Activated T-helper 2 cell treated with anti-CD3 and anti-CD28 coated beads, Interferon-gamma antibody, Interleukin-2, Interleukin-4, amounts not matched to agents 10 μg/mL and 5 μg/mL and 100 μg/mL, durations not matched to agents 14 hours and 24 hours and 36 hours (primary cell): ENCODE results near the gene TTC12. TPM values are rescaled to one million over a fixed set of nuclear protein-coding genes. Genes with fewer than 3 reads are reported as not detected.

Source experiments
- DNase-seq: peaks from one replicate; pipeline ENCODE4 v3.0.0; 2021; ENCODE audit warnings: low spot score
- H3K27ac Mint-ChIP-seq: one replicate; pipeline ENCODE4 v1.8.0; 2021; ENCODE audit warnings: mixed read lengths
- H3K27me3 Mint-ChIP-seq: one replicate; pipeline ENCODE4 v1.8.0; 2021; ENCODE audit warnings: low read depth, mixed read lengths
- H3K36me3 Mint-ChIP-seq: one replicate; pipeline ENCODE4 v1.8.0; 2021; ENCODE audit warnings: low read depth, mixed read lengths
- H3K4me1 Mint-ChIP-seq: one replicate; pipeline ENCODE4 v1.8.0; 2021; ENCODE audit warnings: low read depth, mixed read lengths
- H3K4me3 Mint-ChIP-seq: one replicate; pipeline ENCODE4 v1.8.0; 2021; ENCODE audit warnings: low read depth, mild to moderate bottlenecking, moderate library complexity, mixed read lengths
- H3K9me3 Mint-ChIP-seq: one replicate; pipeline ENCODE4 v1.8.0; 2021; ENCODE audit warnings: mixed read lengths
- intact Hi-C: fragments of 100-400 bp; cut with micrococcal nuclease; formaldehyde crosslinking; loops from one replicate; pipeline ENCODE4 v1.15.1; 2023
- total RNA-seq: library from RNA; stranded (reverse); gene quantifications from 2 replicates; pipeline ENCODE4 v1.2.3, GENCODE V29; 2022

The TTC12 gene
- total RNA-seq, 1 donor from 2014 or later: 7.0 TPM

GRCh38 chr11:113409526-113409925, 95.1 kb downstream of the TTC12 start:
- Mint-ChIP-seq H3K27ac (no peak overlapping the region), H3K36me3 (no peaks in the 10 kb centered on the region), H3K4me1 (no peaks in the 10 kb centered on the region), H3K27me3 (no peaks in the 10 kb centered on the region), H3K4me3 (no peak overlapping the region), H3K9me3 (no peaks in the 10 kb centered on the region)
- intact Hi-C loops: no loop called here
- DNase-seq: no peak

GRCh38 chr11:113410414-113411135, 96.2 kb downstream of the TTC12 start:
- intact Hi-C loops: no loop called here
- no peaks in the 10 kb centered on the region for H3K36me3 Mint-ChIP-seq
- DNase-seq: no peak
- H3K4me1 Mint-ChIP-seq: no peaks in the 10 kb centered on the region
- no peaks in the 10 kb centered on the region for H3K9me3 Mint-ChIP-seq
- H3K4me3 Mint-ChIP-seq: no peak overlapping the region
- H3K27ac Mint-ChIP-seq: no peak overlapping the region
- no peaks in the 10 kb centered on the region for H3K27me3 Mint-ChIP-seq

DNA sequence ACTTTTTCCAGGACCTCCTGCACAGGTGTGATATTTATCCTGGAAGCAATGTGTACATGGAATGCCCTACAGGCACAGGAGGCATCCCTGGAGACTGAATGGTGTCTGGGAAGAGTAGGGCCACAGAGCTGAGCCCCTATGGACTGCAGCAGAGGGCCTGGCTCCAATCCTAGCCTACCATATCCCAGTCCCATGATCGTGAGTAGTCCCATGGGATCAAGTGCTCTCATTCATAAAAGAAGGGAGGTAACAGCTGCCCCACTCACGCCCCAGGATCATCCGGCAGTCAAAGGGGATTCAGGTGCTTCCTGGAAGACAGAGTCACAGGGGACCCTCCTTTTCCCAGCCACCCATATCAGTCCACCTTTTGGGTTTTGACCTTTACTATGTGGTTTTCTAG, 97.2 kb downstream of the TTC12 start:
- intact Hi-C loops: no loop called here
- Mint-ChIP-seq H3K9me3 (no peaks in the 10 kb centered on the region), H3K4me3 (no peak overlapping the region), H3K36me3 (no peaks in the 10 kb centered on the region), H3K4me1 (no peaks in the 10 kb centered on the region), H3K27me3 (no peaks in the 10 kb centered on the region), H3K27ac (no peak overlapping the region)
- DNase-seq: no peak

DNA sequence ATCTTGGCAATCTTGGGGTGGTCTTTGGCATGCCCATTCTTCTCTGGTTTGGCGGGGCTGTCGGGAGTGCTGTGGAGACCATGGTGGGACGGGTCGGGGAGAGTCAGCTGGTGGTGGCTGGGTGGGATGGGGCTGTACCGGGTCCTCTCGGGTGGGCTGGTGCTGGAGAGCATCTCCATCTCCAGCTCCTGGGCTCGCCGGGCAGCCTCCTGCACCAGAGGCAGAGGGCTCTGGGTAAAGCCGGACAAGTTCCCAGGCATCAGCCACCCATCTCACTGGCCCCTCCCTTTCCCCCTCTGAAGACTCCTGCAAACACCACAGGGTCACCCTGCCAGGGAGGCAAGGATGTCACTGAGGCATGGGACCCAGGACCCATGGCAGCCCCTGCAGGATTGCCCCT, 98.3 kb downstream of the TTC12 start:
- Mint-ChIP-seq H3K9me3 (no peaks in the 10 kb centered on the region), H3K4me3 (no peak overlapping the region), H3K4me1 (no peaks in the 10 kb centered on the region), H3K36me3 (no peaks in the 10 kb centered on the region), H3K27ac (no peak overlapping the region), H3K27me3 (no peaks in the 10 kb centered on the region)
- intact Hi-C loops: no loop called here
- no peak for DNase-seq

DNA sequence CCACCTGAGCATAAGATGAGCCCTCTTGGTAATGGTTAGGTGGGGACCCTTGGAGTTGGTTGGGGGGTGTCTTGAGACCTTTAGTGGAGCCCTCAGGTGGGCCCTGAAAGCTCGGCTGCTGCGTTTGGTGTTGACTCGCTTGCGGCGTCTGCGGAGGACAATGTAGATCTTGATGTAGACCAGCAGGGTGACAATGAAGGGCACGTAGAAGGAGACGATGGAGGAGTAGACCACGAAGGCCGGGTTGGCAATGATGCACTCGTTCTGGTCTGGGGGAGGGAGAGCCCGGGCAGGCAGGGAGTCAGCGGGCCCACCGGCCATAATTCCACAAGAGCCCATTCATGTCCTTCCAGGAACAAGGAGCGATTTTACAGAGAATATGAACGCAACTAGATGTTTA, 101.0 kb downstream of the TTC12 start:
- Mint-ChIP-seq H3K27me3 (no peaks in the 10 kb centered on the region), H3K27ac (no peak overlapping the region), H3K4me1 (no peaks in the 10 kb centered on the region), H3K4me3 (no peak overlapping the region), H3K9me3 (no peaks in the 10 kb centered on the region), H3K36me3 (no peaks in the 10 kb centered on the region)
- no peak for DNase-seq
- intact Hi-C loops: no loop called here

Other genes with a start within 250 kb of the TTC12 start
- 0.11 TPM in 1 of 2 replicates, not detected in the other for gene ANKK1, start 73.2 kb downstream of the TTC12 start, total RNA-seq
- gene DRD2, start 160.8 kb downstream of the TTC12 start, total RNA-seq: 0.18 TPM in 1 of 2 replicates, not detected in the other